Natural killer cell (primary cell): ENCODE data around the gene ROBO1. TPM values are rescaled to one million over a fixed set of nuclear protein-coding genes. Genes with fewer than 3 reads are reported as not detected.

Experiments used
- ATAC-seq, 3 donors: fragments of 150-1000 bp in 2 of 3; fragments of 200-7000 bp in 1 of 3; cut with Tn5 transposase; 1 replicate in 1 of 3; 2 replicates in 2 of 3; pipeline ENCODE4 v1.10.0; 2021; ENCODE audit warnings: mild to moderate bottlenecking in 2 of 3, moderate library complexity in 2 of 3
- DNase-seq, 2 donors: peaks; one replicate each; pipeline versions ENCODE4 v3.0.0 to v3.0.0-alpha.2; 2013 to 2021; ENCODE audit warnings: mixed read lengths in 1 of 2
- H3K27ac ChIP-seq: one replicate; pipeline ENCODE4 v1.5.1; 2013; ENCODE audit warnings: mild to moderate bottlenecking, low read length
- H3K27me3 ChIP-seq: one replicate; pipeline ENCODE4 v1.6.1; 2013; ENCODE audit warnings: low read length; ENCODE audit not compliant: control insufficient read depth, insufficient read depth
- H3K36me3 ChIP-seq: one replicate; pipeline ENCODE4 v1.6.1; 2013; ENCODE audit warnings: low read length; ENCODE audit not compliant: control insufficient read depth, insufficient read depth
- H3K4me1 ChIP-seq: one replicate; pipeline ENCODE4 v1.6.1; 2013; ENCODE audit warnings: low read length; ENCODE audit not compliant: control insufficient read depth, insufficient read depth
- H3K4me3 ChIP-seq: one replicate; pipeline ENCODE4 v1.5.1; 2013; ENCODE audit warnings: low read length
- H3K9me3 ChIP-seq: one replicate; pipeline ENCODE4 v1.6.1; 2013; ENCODE audit warnings: low read length; ENCODE audit not compliant: control insufficient read depth, insufficient read depth
- H3K27ac Mint-ChIP-seq, 2 donors: one replicate each; pipeline ENCODE4 v1.8.0; 2022; ENCODE audit warnings: mild to moderate bottlenecking in 2 of 2, mixed read lengths in 2 of 2, moderate library complexity in 1 of 2
- H3K27me3 Mint-ChIP-seq, 2 donors: one replicate each; pipeline ENCODE4 v1.8.0; 2022; ENCODE audit warnings: low read depth in 2 of 2, mixed read lengths in 2 of 2
- H3K36me3 Mint-ChIP-seq: one replicate; pipeline ENCODE4 v1.8.0; 2022; ENCODE audit warnings: mixed read lengths
- H3K4me1 Mint-ChIP-seq, 2 donors: one replicate each; pipeline ENCODE4 v1.8.0; 2022; ENCODE audit warnings: mixed read lengths in 2 of 2
- H3K4me3 Mint-ChIP-seq: one replicate; pipeline ENCODE4 v1.8.0; 2022; ENCODE audit warnings: mild to moderate bottlenecking, moderate library complexity, mixed read lengths
- H3K9me3 Mint-ChIP-seq, 2 donors: one replicate each; pipeline ENCODE4 v1.8.0; 2022; ENCODE audit warnings: mixed read lengths in 2 of 2
- CTCF ChIP-seq: fragments of 200-600 bp; IDR thresholded peaks from one replicate; pipeline ENCODE4 v1.8.0; 2022; ENCODE audit warnings: antibody characterized with exemption
- WGBS: methylation state at CpG from one replicate; pipeline ENCODE4 v1.1.7; 2013; ENCODE audit warnings: missing lambda C conversion rate; ENCODE audit not compliant: insufficient coverage; 5-methylcytosine and 5-hydroxymethylcytosine counted together
- intact Hi-C: fragments of 100-400 bp; cut with micrococcal nuclease; formaldehyde crosslinking; loops from one replicate; pipeline ENCODE4 v1.14.2; 2022
- total RNA-seq, 4 donors: library from RNA; stranded (reverse); fragments of 120-200 nt in 1 of 4; gene quantifications; one replicate each; pipeline versions ENCODE4 v1.2.3 to v1.2.4, GENCODE V29; 2013 to 2022

ROBO1 gene
- total RNA-seq, 3 donors from 2014 or later (not counting 1 experiment from before 2014, with no cell fraction given), result 0.07 TPM; not detected in 2

GRCh38 chr3:79006077-79006476, 761.7 kb downstream of the ROBO1 start:
- WGBS, result no CpG with 5 or more reads among the region's 1 CpG

GRCh38 chr3:79005084-79005483, 762.7 kb downstream of the ROBO1 start:
- Mint-ChIP-seq H3K36me3 (no peaks in the 10 kb centered on the region), H3K27me3 (no peaks in the 10 kb centered on the region), H3K9me3 (peaks cover 9 to 14% of the 10 kb centered on the region in 2 donors), H3K4me1 (no peaks in the 10 kb centered on the region), H3K4me3 (no peak overlapping the region), H3K27ac (no peak overlapping the region)
- intact Hi-C loops, result no loop called here
- Histone ChIP-seq H3K9me3 (no peaks in the 10 kb centered on the region), H3K36me3 (no peaks in the 10 kb centered on the region), H3K27ac (no peak overlapping the region), H3K27me3 (no peaks in the 10 kb centered on the region), H3K4me1 (no peaks in the 10 kb centered on the region), H3K4me3 (no peak overlapping the region)
- no peak for ATAC-seq
- DNase-seq, result no peak
- TF ChIP-seq CTCF, result no peak
- 84% methylated on average over 5 of the region's 6 CpGs for whole genome bisulfite sequencing

More at GRCh38 chr3:79006077-79006476, 761.7 kb downstream of the ROBO1 start:
- Mint-ChIP-seq H3K4me3 (no peak overlapping the region), H3K9me3 (peaks cover 9 to 14% of the 10 kb centered on the region in 2 donors), H3K4me1 (no peaks in the 10 kb centered on the region), H3K27ac (no peak overlapping the region), H3K36me3 (no peaks in the 10 kb centered on the region), H3K27me3 (no peaks in the 10 kb centered on the region)
- no peaks in the 10 kb centered on the region for H3K36me3 ChIP-seq
- ATAC-seq (no peak), DNase-seq (no peak)
- H3K4me3 ChIP-seq, result no peak overlapping the region
- H3K4me1 ChIP-seq, result no peaks in the 10 kb centered on the region
- no peaks in the 10 kb centered on the region for H3K27me3 ChIP-seq
- H3K27ac ChIP-seq, result no peak overlapping the region
- TF ChIP-seq CTCF, result no peak
- intact Hi-C loops, result no loop called here
- H3K9me3 ChIP-seq, result no peaks in the 10 kb centered on the region

GRCh38 chr3:79003994-79004393, 763.8 kb downstream of the ROBO1 start:
- no peaks in the 10 kb centered on the region for H3K36me3 Mint-ChIP-seq
- no peak overlapping the region for H3K4me3 ChIP-seq
- no peak overlapping the region for H3K27ac Mint-ChIP-seq
- H3K4me1 Mint-ChIP-seq, result no peaks in the 10 kb centered on the region
- no peaks in the 10 kb centered on the region for H3K27me3 ChIP-seq
- no peak for DNase-seq
- H3K36me3 ChIP-seq, result no peaks in the 10 kb centered on the region
- no peaks in the 10 kb centered on the region for H3K9me3 ChIP-seq
- no peaks in the 10 kb centered on the region for H3K27me3 Mint-ChIP-seq
- H3K4me1 ChIP-seq, result no peaks in the 10 kb centered on the region
- H3K9me3 Mint-ChIP-seq, result peaks cover 9 to 11% of the 10 kb centered on the region in 2 donors
- H3K4me3 Mint-ChIP-seq, result no peak overlapping the region
- TF ChIP-seq CTCF, result no peak
- intact Hi-C loops, result no loop called here
- no peak overlapping the region for H3K27ac ChIP-seq
- ATAC-seq, result no peak
- WGBS, result no CpG with 5 or more reads among the region's 1 CpG
